GM19193 (cell line): ENCODE data around the gene MAGEF1.

Experiments used
- POLR2A ChIP-seq: IDR thresholded peaks from 4 replicates; pipeline ENCODE4 v1.6.1; 2011; ENCODE audit not compliant: insufficient read depth, insufficient read length; ENCODE audit errors: extremely low read depth

The MAGEF1 gene

GRCh38 chr3:184679056-184679816 lies 32.6 kb downstream of the MAGEF1 start:
- TF ChIP-seq POLR2A: no peak

DNA sequence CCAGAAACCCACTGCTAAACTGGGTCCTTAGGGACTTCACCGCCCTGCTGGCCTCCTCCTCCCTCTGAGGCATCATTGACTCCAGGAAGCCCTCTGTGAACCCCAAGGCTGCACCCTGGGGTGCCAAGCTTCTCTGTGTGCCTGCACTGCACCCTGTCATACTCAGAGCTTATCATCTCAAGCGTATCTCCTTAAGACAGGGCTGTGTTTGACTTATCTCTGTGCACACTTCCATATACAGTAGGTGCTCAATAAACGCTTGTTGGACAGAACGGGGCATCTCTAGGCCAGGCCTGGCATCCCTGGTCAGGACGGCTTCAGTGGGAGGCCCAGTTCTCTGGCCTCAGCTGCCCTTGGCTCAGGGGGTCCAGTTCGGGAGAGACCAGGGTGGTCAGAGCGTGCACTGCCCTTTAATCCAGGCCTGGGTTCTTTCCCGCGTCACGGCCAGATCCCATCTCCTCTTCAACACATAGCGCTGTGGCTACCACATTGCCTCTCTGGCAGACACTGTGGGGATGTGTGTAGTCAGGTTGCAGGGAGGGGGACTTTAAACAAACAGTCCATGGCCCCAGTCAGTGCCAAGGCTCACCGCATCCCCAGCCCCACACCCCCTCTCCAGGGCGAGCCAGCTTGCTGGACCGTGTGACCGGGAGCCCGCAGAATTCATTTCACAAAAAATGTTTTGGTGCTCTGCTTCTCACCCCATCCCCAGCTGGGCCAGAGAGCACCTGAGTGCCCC lies 33.4 kb downstream of the MAGEF1 start:
- TF ChIP-seq POLR2A: no peak

DNA sequence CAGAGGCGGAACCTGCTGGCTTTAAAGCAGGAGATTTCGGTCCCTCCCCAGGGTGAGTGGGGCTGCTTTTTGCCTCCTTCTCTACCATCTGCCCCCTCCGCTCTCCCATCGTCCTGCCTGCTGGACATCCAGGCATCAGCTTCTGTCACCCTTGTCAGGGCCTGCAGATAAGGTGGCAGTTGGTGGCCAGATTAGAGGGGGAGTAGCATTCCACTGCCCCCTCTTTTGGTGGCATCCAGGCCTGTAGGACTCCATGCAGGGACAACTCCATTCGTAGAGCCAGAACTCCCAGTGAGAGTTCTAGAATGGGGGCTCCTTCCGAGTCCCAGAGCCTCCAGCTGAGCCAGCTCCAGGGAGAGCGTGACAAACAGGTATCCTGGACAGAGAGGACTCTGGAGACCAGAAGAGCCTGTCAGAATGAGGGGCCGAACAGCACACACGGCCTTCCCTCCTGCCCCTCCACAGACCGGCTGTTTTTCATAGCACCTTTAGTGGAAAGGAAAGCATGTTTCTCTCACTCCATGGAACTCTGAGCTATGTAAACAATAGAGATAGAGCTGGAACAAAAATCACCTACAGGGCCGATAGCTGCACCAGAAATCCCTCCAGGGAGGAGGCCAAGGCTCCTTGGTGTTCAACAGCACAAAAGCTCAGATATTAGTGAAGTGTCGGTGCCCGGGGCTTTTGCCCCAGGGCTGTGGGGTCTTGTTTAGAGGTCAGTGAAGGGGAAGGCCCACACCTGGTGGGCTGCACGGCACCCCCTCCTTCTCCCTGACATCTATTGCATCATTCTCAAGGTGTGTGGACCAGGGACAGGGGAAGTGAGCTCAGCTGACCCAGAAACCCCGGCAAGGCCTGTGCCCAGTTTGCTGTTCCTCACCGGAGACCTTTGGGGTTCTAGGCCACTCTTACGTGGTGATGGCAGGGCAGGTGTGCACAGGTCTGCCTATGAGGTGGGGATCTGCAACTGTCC lies 34.2 kb downstream of the MAGEF1 start:
- no peak for TF ChIP-seq POLR2A

GRCh38 chr3:184676927-184677326 lies 34.9 kb downstream of the MAGEF1 start:
- TF ChIP-seq POLR2A: no peak

DNA sequence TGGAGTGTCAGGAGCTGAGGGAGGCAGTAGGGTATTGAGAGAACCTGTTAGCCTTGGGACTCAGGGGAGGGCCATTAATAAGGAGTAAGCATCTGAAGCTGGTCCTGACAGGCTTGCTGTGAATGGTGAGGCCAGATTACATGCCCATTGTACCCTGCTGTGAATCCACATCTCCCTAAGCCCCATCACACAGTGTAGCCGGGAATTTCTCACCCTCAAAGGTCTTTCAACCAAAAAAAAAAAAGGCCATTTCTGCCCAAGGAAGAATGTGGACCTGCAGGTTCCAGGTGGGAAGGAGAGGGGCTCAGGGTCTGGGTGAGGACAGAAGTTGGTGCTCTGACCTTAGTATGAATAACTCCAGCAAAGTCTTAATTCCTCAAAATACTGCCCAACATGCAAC lies 37.2 kb downstream of the MAGEF1 start:
- no peak for TF ChIP-seq POLR2A

- TF ChIP-seq POLR2A: no peak
Measured at GRCh38 chr3:184672977-184673870, 38.6 kb downstream of the MAGEF1 start.

DNA sequence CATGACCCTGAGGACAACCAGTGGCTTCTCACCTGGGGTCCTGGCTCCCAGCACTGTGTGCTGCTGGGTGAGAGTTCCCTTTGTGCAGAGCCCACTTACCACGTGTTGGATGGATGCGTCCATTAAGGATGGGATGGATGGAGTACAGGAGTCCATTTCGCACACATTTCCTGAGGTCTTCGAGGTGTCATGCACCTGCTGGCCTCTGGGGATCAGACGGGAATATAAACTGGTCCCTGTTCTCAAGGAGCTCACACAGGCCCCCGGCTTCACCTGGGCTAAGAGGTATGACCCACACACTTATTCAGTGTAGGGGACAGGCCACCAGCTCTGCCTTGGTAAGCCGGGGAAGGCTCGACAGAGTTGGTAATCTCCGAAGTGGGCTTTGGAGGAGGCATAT lies 39.5 kb downstream of the MAGEF1 start:
- TF ChIP-seq POLR2A: no peak

GRCh38 chr3:184670091-184670602 lies 41.7 kb downstream of the MAGEF1 start:
- no peak for TF ChIP-seq POLR2A

GRCh38 chr3:184669578-184669977 lies 42.3 kb downstream of the MAGEF1 start:
- no peak for TF ChIP-seq POLR2A

DNA sequence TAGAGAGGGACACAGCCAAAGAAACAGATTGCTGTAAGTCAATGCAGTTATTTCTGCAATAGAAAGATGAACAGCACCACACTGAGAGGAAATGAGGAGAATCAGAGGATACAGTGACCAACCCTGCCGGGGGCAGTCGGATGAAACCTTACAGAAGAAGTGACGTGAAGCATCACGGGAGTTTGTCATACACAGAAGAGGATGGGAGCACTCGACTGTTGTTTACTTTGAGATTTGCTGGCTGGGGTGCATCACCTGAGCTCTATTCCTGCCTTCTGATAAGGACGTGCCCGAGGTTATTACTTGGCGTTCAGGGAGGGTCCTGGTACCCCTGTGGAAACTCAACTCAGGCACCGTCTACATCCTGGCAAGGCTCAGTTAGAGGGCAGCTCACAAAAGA lies 45.4 kb downstream of the MAGEF1 start:
- TF ChIP-seq POLR2A: no peak

DNA sequence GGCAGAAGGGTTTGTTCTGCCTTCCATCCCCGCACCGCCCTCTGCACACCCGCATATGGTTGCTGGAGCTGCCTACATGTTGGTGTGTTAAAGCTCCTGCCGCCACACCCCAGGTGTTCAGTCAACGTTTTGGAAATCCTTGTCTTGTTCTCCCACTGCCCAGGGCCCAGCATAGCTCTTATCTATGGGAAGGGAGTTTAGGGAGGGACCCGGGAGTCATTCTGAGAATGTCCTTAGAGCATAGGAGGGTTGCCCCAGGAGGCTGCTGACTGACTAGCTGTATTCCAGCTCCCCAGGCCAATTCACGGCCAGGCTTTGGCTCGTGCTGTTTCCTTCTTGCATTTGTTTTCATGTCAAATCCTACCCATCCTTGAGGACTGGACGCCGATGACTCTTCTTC lies 46.8 kb downstream of the MAGEF1 start:
- no peak for TF ChIP-seq POLR2A

- TF ChIP-seq POLR2A: no peak
Measured at GRCh38 chr3:184663756-184664155, 48.1 kb downstream of the MAGEF1 start.

- no peak for TF ChIP-seq POLR2A
Measured at GRCh38 chr3:184663356-184663755, 48.5 kb downstream of the MAGEF1 start.

GRCh38 chr3:184662187-184662586 lies 49.7 kb downstream of the MAGEF1 start:
- TF ChIP-seq POLR2A: no peak
